GM23338 (cell line): ENCODE results near the gene MEGF9. TPM values are rescaled to one million over a fixed set of nuclear protein-coding genes. Genes with fewer than 3 reads are reported as not detected.

Experiments
- ATAC-seq: fragments of 200-7000 bp; cut with Tn5 transposase; 3 replicates; pipeline ENCODE4 v1.9.1; 2020
- DNase-seq: peaks from one replicate; pipeline ENCODE4 v3.0.0-alpha.2; 2015; ENCODE audit warnings: low spot score
- H2AFZ ChIP-seq: fragments of 200-600 bp; sonication (generic); 2 replicates; pipeline ENCODE4 v1.8.0; 2016; ENCODE audit warnings: antibody characterized with exemption, mild to moderate bottlenecking, moderate library complexity
- H3F3A ChIP-seq: fragments of 200-600 bp; sonication (generic); replicated peaks from 2 replicates; pipeline ENCODE4 v1.8.0; 2017; ENCODE audit warnings: antibody characterized with exemption, mixed run types, low read depth
- H3K27ac ChIP-seq: fragments of 200-600 bp; sonication (generic); 2 replicates; pipeline ENCODE4 v1.6.1; 2016; ENCODE audit warnings: low read depth
- H3K27me3 ChIP-seq: fragments of 200-600 bp; sonication (generic); 2 replicates; pipeline ENCODE4 v1.8.0; 2016; ENCODE audit warnings: mild to moderate bottlenecking, mixed run types, moderate library complexity; ENCODE audit not compliant: insufficient read depth
- H3K36me3 ChIP-seq: fragments of 200-600 bp; sonication (generic); 2 replicates; pipeline ENCODE4 v1.8.0; 2016; ENCODE audit warnings: mild to moderate bottlenecking; ENCODE audit not compliant: insufficient read depth
- H3K4me1 ChIP-seq: fragments of 200-600 bp; sonication (generic); 2 replicates; pipeline ENCODE4 v1.8.0; 2016; ENCODE audit warnings: mild to moderate bottlenecking, moderate library complexity; ENCODE audit not compliant: insufficient read depth
- H3K4me2 ChIP-seq: fragments of 200-600 bp; sonication (generic); 2 replicates; pipeline ENCODE4 v1.7.1; 2017; ENCODE audit warnings: mixed run types
- H3K4me3 ChIP-seq: fragments of 200-600 bp; sonication (generic); 2 replicates; pipeline ENCODE4 v1.6.1; 2016; ENCODE audit warnings: mixed run types
- H3K79me2 ChIP-seq: fragments of 200-600 bp; sonication (generic); replicated peaks from 2 replicates; pipeline ENCODE4 v1.8.0; 2017; ENCODE audit warnings: mild to moderate bottlenecking; ENCODE audit not compliant: insufficient read depth
- H3K9me2 ChIP-seq: fragments of 200-600 bp; sonication (generic); 2 replicates; pipeline ENCODE4 v1.8.0; 2017; ENCODE audit not compliant: insufficient read depth
- H4K20me1 ChIP-seq: fragments of 200-600 bp; sonication (generic); replicated peaks from 2 replicates; pipeline ENCODE4 v1.8.0; 2017; ENCODE audit warnings: mild to moderate bottlenecking; ENCODE audit not compliant: insufficient read depth
- H3K27ac Mint-ChIP-seq: 2 replicates; pipeline ENCODE4 v1.8.0; 2020; ENCODE audit warnings: inconsistent platforms, mild to moderate bottlenecking, moderate library complexity, mixed read lengths
- H3K27me3 Mint-ChIP-seq: 3 replicates; pipeline ENCODE4 v1.8.0; 2022; ENCODE audit warnings: low read depth, mild to moderate bottlenecking, moderate library complexity, mixed read lengths, inconsistent platforms; ENCODE audit not compliant: insufficient read depth, poor library complexity
- H3K36me3 Mint-ChIP-seq: 3 replicates; pipeline ENCODE4 v1.8.0; 2021; ENCODE audit warnings: low read depth, mild to moderate bottlenecking, inconsistent platforms, moderate library complexity, mixed read lengths
- H3K4me1 Mint-ChIP-seq: 3 replicates; pipeline ENCODE4 v1.8.0; 2020; ENCODE audit warnings: mild to moderate bottlenecking, inconsistent platforms, mixed read lengths
- H3K4me3 Mint-ChIP-seq: 3 replicates; pipeline ENCODE4 v1.8.0; 2021; ENCODE audit warnings: moderate library complexity, mild to moderate bottlenecking, inconsistent platforms, mixed read lengths
- H3K9me3 Mint-ChIP-seq: 3 replicates; pipeline ENCODE4 v1.8.0; 2020; ENCODE audit warnings: moderate library complexity, mild to moderate bottlenecking, inconsistent platforms, mixed read lengths
- CREB1 ChIP-seq: fragments of 250-450 bp; sonication (Bioruptor Pico); IDR thresholded peaks from 2 replicates; pipeline ENCODE4 v1.5.0; 2020; ENCODE audit warnings: low read depth, mild to moderate bottlenecking, moderate library complexity
- CTCF ChIP-seq, 2 experiments: fragments of 200-600 bp in 1 of 2; sonication (generic) in 1 of 2; conservative IDR thresholded peaks; 2 replicates each; pipeline versions ENCODE4 v1.5.1 to v1.6.1; 2016 to 2017; ENCODE audit warnings: antibody characterized with exemption in 2 of 2, low read depth in 2 of 2, mild to moderate bottlenecking in 2 of 2, moderate library complexity in 1 of 2
- ETS1 ChIP-seq: IDR thresholded peaks from 2 replicates; pipeline ENCODE4 v1.6.1; 2016; ENCODE audit warnings: antibody characterized with exemption
- EZH2 ChIP-seq: fragments of 200-600 bp; sonication (generic); IDR thresholded peaks from one replicate; pipeline ENCODE4 v1.8.0; 2017; ENCODE audit warnings: antibody characterized with exemption, mild to moderate bottlenecking, low read depth; ENCODE audit not compliant: unreplicated experiment
- EZH2phosphoT487 ChIP-seq: fragments of 200-600 bp; sonication (generic); IDR thresholded peaks from one replicate; pipeline ENCODE4 v1.8.1; 2018; ENCODE audit warnings: antibody characterized with exemption; ENCODE audit not compliant: unreplicated experiment
- JUNB ChIP-seq: IDR thresholded peaks from one replicate; pipeline ENCODE4 v1.6.1; 2016; ENCODE audit warnings: antibody characterized with exemption; ENCODE audit not compliant: unreplicated experiment
- NANOG ChIP-seq: IDR thresholded peaks from 2 replicates; pipeline ENCODE4 v1.6.1; 2016; ENCODE audit warnings: antibody characterized with exemption, borderline replicate concordance
- STAT1 ChIP-seq: IDR thresholded peaks from one replicate; pipeline ENCODE4 v1.6.1; 2016; ENCODE audit warnings: antibody characterized with exemption; ENCODE audit not compliant: unreplicated experiment
- ZNF331 ChIP-seq: fragments of 250-450 bp; sonication (Bioruptor Pico); IDR thresholded peaks from 2 replicates; pipeline ENCODE4 v1.5.0; 2020; ENCODE audit warnings: low read depth, mild to moderate bottlenecking, moderate library complexity
- ZNF462 ChIP-seq: fragments of 250-450 bp; sonication (Bioruptor Pico); IDR thresholded peaks from 2 replicates; pipeline ENCODE4 v1.5.0; 2020; ENCODE audit warnings: mild to moderate bottlenecking, moderate library complexity
- polyA plus RNA-seq: library from polyadenylated mRNA; unstranded; fragments of >200 nt; fragmentation: Nextera tagmentation; extraction: Ambion mirVana; gene quantifications from 2 replicates; pipeline ENCODE4 v1.2.1, GENCODE V29; 2016
- total RNA-seq: library from RNA; depleted of rRNA; stranded (reverse); fragments of >200 nt; shearing (Covaris generic); gene quantifications from 2 replicates; pipeline ENCODE4 v1.2.3, GENCODE V29; 2014

MEGF9 gene
- total and polyA plus RNA-seq, 2 experiments from 2014 or later: 0.87 to 1.6 TPM

GRCh38 chr9:120717176-120717575 is 2.9 kb upstream of the MEGF9 start:
- no peaks in the 10 kb centered on the region for H3K9me2 ChIP-seq
- H3K27me3 ChIP-seq: peaks cover 21% of the 10 kb centered on the region
- no peaks in the 10 kb centered on the region for H3K79me2 ChIP-seq
- no peak overlapping the region for H3K4me3 Mint-ChIP-seq
- no peak for DNase-seq
- no peaks in the 10 kb centered on the region for H3K9me3 Mint-ChIP-seq
- no peak for ATAC-seq
- no peak overlapping the region for H2AFZ ChIP-seq
- 0 out of 2 replicates have a peak, but pooled peaks cover 4% of the 10 kb centered on the region for H3F3A ChIP-seq
- H3K36me3 Mint-ChIP-seq: no peaks in the 10 kb centered on the region
- H3K36me3 ChIP-seq: no peaks in the 10 kb centered on the region
- no peak overlapping the region for H3K4me3 ChIP-seq
- TF ChIP-seq ETS1 (no peak), CREB1 (CRISPR knock-in tag) (no peak), STAT1 (no peak), JUNB (no peak), ZNF331 (CRISPR knock-in tag) (no peak), EZH2phosphoT487 (no peak), NANOG (no peak)
- H3K27ac Mint-ChIP-seq: no peak overlapping the region
- H4K20me1 ChIP-seq: peaks cover 9% of the 10 kb centered on the region
- H3K4me1 Mint-ChIP-seq: peaks cover 20% of the 10 kb centered on the region
- H3K4me1 ChIP-seq: peaks cover 10% of the 10 kb centered on the region
- H3K27ac ChIP-seq: no peak overlapping the region
- peaks cover 22% of the 10 kb centered on the region for H3K27me3 Mint-ChIP-seq
- H3K4me2 ChIP-seq: no peak overlapping the region

- no peaks in the 10 kb centered on the region for H3K36me3 Mint-ChIP-seq
- Histone ChIP-seq H3K36me3 (no peaks in the 10 kb centered on the region), H3K4me3 (no peak overlapping the region), H4K20me1 (peaks cover 9% of the 10 kb centered on the region), H2AFZ (no peak overlapping the region), H3F3A (0 out of 2 replicates have a peak, but pooled peaks cover 4% of the 10 kb centered on the region), H3K9me2 (no peaks in the 10 kb centered on the region), H3K27me3 (peaks cover 28% of the 10 kb centered on the region), H3K79me2 (no peaks in the 10 kb centered on the region), H3K27ac (no peak overlapping the region), H3K4me2 (no peak overlapping the region), H3K4me1 (peaks cover 10% of the 10 kb centered on the region)
- no peak overlapping the region for H3K27ac Mint-ChIP-seq
- peaks cover 20% of the 10 kb centered on the region for H3K4me1 Mint-ChIP-seq
- no peak overlapping the region for H3K4me3 Mint-ChIP-seq
- no peaks in the 10 kb centered on the region for H3K9me3 Mint-ChIP-seq
- peaks cover 24% of the 10 kb centered on the region for H3K27me3 Mint-ChIP-seq
- DNase-seq (no peak), ATAC-seq (no peak)
- TF ChIP-seq CTCF (conservative IDR thresholded peaks at IDR 0.05; ENCODE audit: low read depth in 2 of 2) (no peak), STAT1 (no peak), ZNF462 (no peak), ZNF331 (CRISPR knock-in tag) (no peak), EZH2 (no peak), NANOG (no peak)
Observed at GRCh38 chr9:120716483-120716882, 2.2 kb upstream of the MEGF9 start.
